Ascending aorta (tissue), 2 donors: ENCODE results near the gene BCL2L11. TPM values are rescaled to one million over a fixed set of nuclear protein-coding genes. Genes with fewer than 3 reads are reported as not detected.

Experiments
- DNase-seq, 2 donors: peaks; one replicate each; pipeline ENCODE4 v3.0.0-alpha.2; 2019; ENCODE audit warnings: low spot score in 2 of 2
- H3K27ac ChIP-seq, 2 donors: fragments of 200-600 bp; sonication (generic); one replicate each; pipeline ENCODE4 v1.5.1; 2016 to 2017; ENCODE audit warnings: mild to moderate bottlenecking in 1 of 2
- H3K27me3 ChIP-seq: fragments of 200-600 bp; sonication (generic); one replicate; pipeline ENCODE4 v1.5.1; 2017
- H3K36me3 ChIP-seq, 2 donors: fragments of 200-600 bp; sonication (generic); one replicate each; pipeline ENCODE4 v1.5.1; 2016
- H3K4me1 ChIP-seq, 2 donors: fragments of 200-600 bp; sonication (generic); one replicate each; pipeline ENCODE4 v1.5.1; 2016 to 2017; ENCODE audit warnings: mild to moderate bottlenecking in 1 of 2
- H3K4me3 ChIP-seq, 2 donors: fragments of 200-600 bp; sonication (generic); one replicate each; pipeline ENCODE4 v1.5.1; 2016 to 2017; ENCODE audit warnings: mild to moderate bottlenecking in 1 of 2
- H3K9me3 ChIP-seq, 2 donors: fragments of 200-600 bp; sonication (generic); one replicate each; pipeline ENCODE4 v1.5.1; 2016
- intact Hi-C: fragments of 100-400 bp; cut with DNase I; formaldehyde crosslinking; loops from one replicate; pipeline ENCODE4 v1.15.1; 2023
- total RNA-seq: library from RNA; depleted of rRNA; stranded (reverse); fragments of >200 nt; gene quantifications from one replicate; pipeline ENCODE4 v1.1.0, GENCODE V29; 2016
- TF ChIP-seq, protein P1 (sequence below), 3 experiments: fragments of 200-600 bp in 2 of 3; fragments of 450-650 bp in 1 of 3; sonication (generic) in 2 of 3; IDR thresholded peaks; one replicate each; pipeline ENCODE4 v1.5.1; 2016 to 2019; ENCODE audit warnings: antibody characterized with exemption in 3 of 3, mild to moderate bottlenecking in 1 of 3, moderate library complexity in 1 of 3

Gene BCL2L11
- total RNA-seq, 1 donor from 2014 or later: 3.5 TPM

GRCh38 chr2:111154758-111155157 lies 34.0 kb downstream of the BCL2L11 start:
- Histone ChIP-seq H3K4me3 (no peak overlapping the region), H3K4me1 (no peaks in the 10 kb centered on the region), H3K27me3 (no peaks in the 10 kb centered on the region), H3K36me3 (peaks cover 0 to 6% of the 10 kb centered on the region in 2 donors), H3K9me3 (no peaks in the 10 kb centered on the region), H3K27ac (no peak overlapping the region)
- TF ChIP-seq, protein P1, sequence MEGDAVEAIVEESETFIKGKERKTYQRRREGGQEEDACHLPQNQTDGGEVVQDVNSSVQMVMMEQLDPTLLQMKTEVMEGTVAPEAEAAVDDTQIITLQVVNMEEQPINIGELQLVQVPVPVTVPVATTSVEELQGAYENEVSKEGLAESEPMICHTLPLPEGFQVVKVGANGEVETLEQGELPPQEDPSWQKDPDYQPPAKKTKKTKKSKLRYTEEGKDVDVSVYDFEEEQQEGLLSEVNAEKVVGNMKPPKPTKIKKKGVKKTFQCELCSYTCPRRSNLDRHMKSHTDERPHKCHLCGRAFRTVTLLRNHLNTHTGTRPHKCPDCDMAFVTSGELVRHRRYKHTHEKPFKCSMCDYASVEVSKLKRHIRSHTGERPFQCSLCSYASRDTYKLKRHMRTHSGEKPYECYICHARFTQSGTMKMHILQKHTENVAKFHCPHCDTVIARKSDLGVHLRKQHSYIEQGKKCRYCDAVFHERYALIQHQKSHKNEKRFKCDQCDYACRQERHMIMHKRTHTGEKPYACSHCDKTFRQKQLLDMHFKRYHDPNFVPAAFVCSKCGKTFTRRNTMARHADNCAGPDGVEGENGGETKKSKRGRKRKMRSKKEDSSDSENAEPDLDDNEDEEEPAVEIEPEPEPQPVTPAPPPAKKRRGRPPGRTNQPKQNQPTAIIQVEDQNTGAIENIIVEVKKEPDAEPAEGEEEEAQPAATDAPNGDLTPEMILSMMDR (IDR thresholded peaks at IDR 0.05): no peak
- intact Hi-C loops: no loop called here
- DNase-seq: no peak

DNA sequence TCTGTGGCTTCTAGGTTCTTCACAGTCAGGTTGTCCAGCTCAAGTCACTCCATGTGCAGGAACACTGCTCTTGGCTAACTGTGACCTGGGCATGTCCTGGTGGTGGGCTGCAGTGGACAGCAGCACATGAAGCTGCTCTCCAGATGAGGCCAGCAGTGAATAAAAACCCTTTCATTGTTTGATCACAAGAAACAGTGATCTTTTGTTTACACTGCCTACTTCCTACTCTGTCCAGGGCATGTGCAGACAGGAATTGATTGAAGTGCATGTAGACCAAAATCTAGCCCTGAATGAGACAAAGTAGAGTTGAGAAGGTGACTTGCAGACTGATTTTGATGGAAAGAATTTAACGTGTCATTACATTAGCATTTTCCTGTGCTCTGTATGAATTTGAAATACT lies 34.9 kb downstream of the BCL2L11 start:
- no peaks in the 10 kb centered on the region for H3K9me3 ChIP-seq
- peaks cover 0 to 6% of the 10 kb centered on the region in 2 donors for H3K36me3 ChIP-seq
- TF ChIP-seq, protein P1 (IDR thresholded peaks at IDR 0.05): no peak
- DNase-seq: no peak
- H3K27ac ChIP-seq: no peak overlapping the region
- H3K4me1 ChIP-seq: peaks cover 0 to 4% of the 10 kb centered on the region in 2 donors
- H3K27me3 ChIP-seq: no peaks in the 10 kb centered on the region
- intact Hi-C loops: no loop called here
- H3K4me3 ChIP-seq: no peak overlapping the region

GRCh38 chr2:111156529-111156928 lies 35.8 kb downstream of the BCL2L11 start:
- Histone ChIP-seq H3K36me3 (peaks cover 0 to 6% of the 10 kb centered on the region in 2 donors), H3K4me1 (peaks cover 6 to 13% of the 10 kb centered on the region in 2 donors), H3K9me3 (no peaks in the 10 kb centered on the region), H3K27me3 (no peaks in the 10 kb centered on the region), H3K27ac (no peak overlapping the region), H3K4me3 (no peak overlapping the region)
- no peak for DNase-seq
- intact Hi-C loops: no loop called here
- TF ChIP-seq, protein P1 (IDR thresholded peaks at IDR 0.05): no peak

GRCh38 chr2:111157071-111157661 lies 36.5 kb downstream of the BCL2L11 start:
- no peak overlapping the region for H3K4me3 ChIP-seq
- intact Hi-C loops: no loop called here

DNA sequence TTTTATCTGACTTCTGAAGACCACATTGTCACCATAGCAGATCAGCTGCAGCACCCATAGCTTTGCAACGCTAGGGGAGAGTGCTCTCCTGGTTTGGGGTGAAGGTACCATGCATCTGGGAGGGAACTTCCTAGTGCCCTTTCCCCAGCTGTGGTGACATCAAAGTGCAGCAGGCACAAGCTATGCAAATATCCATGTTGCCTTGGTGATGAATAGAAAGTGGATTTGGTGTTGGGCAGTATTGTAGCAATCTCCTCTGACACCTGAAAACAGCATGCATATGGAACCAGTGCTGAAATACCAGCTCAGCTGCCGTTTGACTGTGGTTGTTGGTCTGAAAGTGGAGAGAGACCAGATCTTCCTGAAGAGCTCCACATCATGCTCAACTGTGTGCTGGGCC lies 37.1 kb downstream of the BCL2L11 start:
- H3K27me3 ChIP-seq: no peaks in the 10 kb centered on the region
- H3K4me1 ChIP-seq: peaks cover 6 to 21% of the 10 kb centered on the region in 2 donors
- no peaks in the 10 kb centered on the region for H3K36me3 ChIP-seq
- DNase-seq: no peak
- TF ChIP-seq, protein P1 (IDR thresholded peaks at IDR 0.05): no peak
- intact Hi-C loops: no loop called here
- no peak overlapping the region for H3K27ac ChIP-seq
- H3K9me3 ChIP-seq: no peaks in the 10 kb centered on the region
- H3K4me3 ChIP-seq: no peak overlapping the region

More at GRCh38 chr2:111157071-111157661, 36.5 kb downstream of the BCL2L11 start:
- no peaks in the 10 kb centered on the region for H3K27me3 ChIP-seq
- H3K4me1 ChIP-seq: peaks cover 6 to 19% of the 10 kb centered on the region in 2 donors
- no peak overlapping the region for H3K27ac ChIP-seq
- TF ChIP-seq, protein P1 (IDR thresholded peaks at IDR 0.05): no peak
- peaks cover 0 to 4% of the 10 kb centered on the region in 2 donors for H3K36me3 ChIP-seq
- H3K9me3 ChIP-seq: no peaks in the 10 kb centered on the region
- DNase-seq: no peak
